OCI-LY3 (cell line): ENCODE measurements around the gene KREMEN1.

Experiments
- H2AFZ ChIP-seq: fragments of 200-600, 300-600 bp; shearing (Covaris generic); 2 replicates; pipeline ENCODE4 v1.6.0; 2014; ENCODE audit warnings: antibody characterized with exemption, low read depth, low read length
- H3K27ac ChIP-seq: fragments of 200-600, 300-600 bp; sonication (generic); 2 replicates; pipeline ENCODE4 v1.5.1; 2014; ENCODE audit warnings: mild to moderate bottlenecking, low read length, moderate library complexity, mixed read lengths
- H3K27me3 ChIP-seq: fragments of 200-600, 300-600 bp; sonication (generic); 2 replicates; pipeline ENCODE4 v1.6.1; 2014; ENCODE audit warnings: low read depth, low read length, mixed read lengths
- H3K36me3 ChIP-seq: fragments of 200-600, 300-600 bp; sonication (generic); replicated peaks from 2 replicates; pipeline ENCODE3; 2014; ENCODE audit warnings: low read depth, low read length, mixed read lengths
- H3K4me1 ChIP-seq: fragments of 300-600, 200-600 bp; sonication (generic); 2 replicates; pipeline ENCODE4 v1.6.1; 2014; ENCODE audit warnings: low read length, mixed read lengths
- H3K4me2 ChIP-seq: fragments of 200-600, 300-600 bp; sonication (generic); 2 replicates; pipeline ENCODE4 v1.6.1; 2014; ENCODE audit warnings: low read length, mixed read lengths
- H3K4me3 ChIP-seq: fragments of 300-600, 200-600 bp; sonication (generic); 2 replicates; pipeline ENCODE4 v1.5.1; 2014; ENCODE audit warnings: antibody characterized with exemption, mild to moderate bottlenecking, low read length, moderate library complexity
- H3K79me2 ChIP-seq: fragments of 300-600, 200-600 bp; shearing (Covaris generic); 2 replicates; pipeline ENCODE4 v1.6.1; 2014; ENCODE audit warnings: mild to moderate bottlenecking, low read length, mixed read lengths
- H3K9ac ChIP-seq: fragments of 300-600, 200-600 bp; shearing (Covaris generic); 2 replicates; pipeline ENCODE4 v1.6.0; 2014; ENCODE audit warnings: mild to moderate bottlenecking, low read length, moderate library complexity
- H3K9me3 ChIP-seq: fragments of 200-600, 300-600 bp; shearing (Covaris generic); 2 replicates; pipeline ENCODE4 v1.6.1; 2014; ENCODE audit warnings: low read length, mixed read lengths; ENCODE audit not compliant: insufficient read depth
- H4K20me1 ChIP-seq: fragments of 200-600, 300-600 bp; sonication (generic); 2 replicates; pipeline ENCODE4 v1.6.1; 2016; ENCODE audit warnings: low read length, mixed read lengths; ENCODE audit not compliant: insufficient read depth
- CTCF ChIP-seq: fragments of 200-600, 300-600 bp; sonication (generic); IDR thresholded peaks from 2 replicates; pipeline ENCODE4 v1.5.1; 2014; ENCODE audit warnings: antibody characterized with exemption, low read length, low read depth
- EZH2phosphoT487 ChIP-seq: fragments of 200-600 bp; shearing (Covaris generic); IDR thresholded peaks from 2 replicates; pipeline ENCODE4 v1.6.1; 2018; ENCODE audit warnings: antibody characterized with exemption, mixed run types, low read depth

KREMEN1 gene

GRCh38 chr22:29146771-29147170 lies 73.9 kb downstream of the KREMEN1 start:
- H4K20me1 ChIP-seq, result no peaks in the 10 kb centered on the region
- no peak overlapping the region for H3K27ac ChIP-seq
- no peaks in the 10 kb centered on the region for H3K36me3 ChIP-seq
- TF ChIP-seq CTCF (no peak), EZH2phosphoT487 (no peak)
- H3K4me3 ChIP-seq, result no peak overlapping the region
- H3K4me2 ChIP-seq, result no peak overlapping the region
- H2AFZ ChIP-seq, result no peak overlapping the region
- H3K9me3 ChIP-seq, result no peaks in the 10 kb centered on the region
- H3K4me1 ChIP-seq, result no peaks in the 10 kb centered on the region
- peaks cover 18% of the 10 kb centered on the region for H3K27me3 ChIP-seq
- H3K9ac ChIP-seq, result no peak overlapping the region
- no peaks in the 10 kb centered on the region for H3K79me2 ChIP-seq

DNA sequence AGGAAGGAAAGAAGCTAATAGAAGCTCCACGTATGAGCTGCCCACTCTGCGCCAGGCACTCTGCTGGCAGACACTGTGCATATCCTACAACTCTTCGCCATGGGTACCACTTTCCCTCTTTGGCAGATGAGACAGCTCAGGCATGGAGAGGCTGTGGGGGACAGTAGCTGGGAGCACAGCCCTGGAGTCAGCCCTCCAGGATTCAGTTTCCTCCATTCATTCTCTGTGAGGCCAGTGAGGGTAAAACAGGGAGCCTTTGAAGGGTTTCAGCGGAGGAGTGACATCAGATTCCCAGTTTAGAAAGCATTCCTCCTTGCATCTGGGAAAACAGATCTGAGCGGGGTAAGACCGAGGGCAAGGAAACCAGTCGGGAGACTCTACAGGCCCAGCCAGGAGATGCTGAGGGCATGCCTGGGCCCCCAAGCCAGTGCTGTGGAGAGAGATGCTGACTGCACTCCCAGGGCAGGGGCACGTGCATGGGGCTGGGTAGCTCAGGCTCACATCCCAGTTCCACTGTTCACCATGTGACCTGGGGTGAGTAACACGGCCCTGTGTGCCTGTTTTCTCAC lies 74.6 kb downstream of the KREMEN1 start:
- H3K9ac ChIP-seq, result no peak overlapping the region
- no peak overlapping the region for H3K27ac ChIP-seq
- H4K20me1 ChIP-seq, result no peaks in the 10 kb centered on the region
- no peaks in the 10 kb centered on the region for H3K9me3 ChIP-seq
- TF ChIP-seq CTCF (no peak), EZH2phosphoT487 (no peak)
- no peak overlapping the region for H3K4me2 ChIP-seq
- no peaks in the 10 kb centered on the region for H3K79me2 ChIP-seq
- H3K4me1 ChIP-seq, result no peaks in the 10 kb centered on the region
- H3K36me3 ChIP-seq, result no peaks in the 10 kb centered on the region
- no peak overlapping the region for H2AFZ ChIP-seq
- peaks cover 24% of the 10 kb centered on the region for H3K27me3 ChIP-seq
- no peak overlapping the region for H3K4me3 ChIP-seq

GRCh38 chr22:29148036-29148435 lies 75.2 kb downstream of the KREMEN1 start:
- H3K27ac ChIP-seq, result no peak overlapping the region
- H3K4me2 ChIP-seq, result no peak overlapping the region
- H2AFZ ChIP-seq, result no peak overlapping the region
- H3K4me3 ChIP-seq, result no peak overlapping the region
- TF ChIP-seq CTCF (no peak), EZH2phosphoT487 (no peak)
- H3K79me2 ChIP-seq, result no peaks in the 10 kb centered on the region
- no peak overlapping the region for H3K9ac ChIP-seq
- no peaks in the 10 kb centered on the region for H3K4me1 ChIP-seq
- H3K27me3 ChIP-seq, result peaks cover 30% of the 10 kb centered on the region
- H3K9me3 ChIP-seq, result no peaks in the 10 kb centered on the region
- no peaks in the 10 kb centered on the region for H3K36me3 ChIP-seq
- no peaks in the 10 kb centered on the region for H4K20me1 ChIP-seq

GRCh38 chr22:29148826-29149225 lies 76.0 kb downstream of the KREMEN1 start:
- Histone ChIP-seq H3K9ac (no peak overlapping the region), H3K9me3 (no peaks in the 10 kb centered on the region), H3K4me3 (no peak overlapping the region), H3K27ac (no peak overlapping the region), H3K36me3 (no peaks in the 10 kb centered on the region), H3K27me3 (peaks cover 35% of the 10 kb centered on the region), H3K79me2 (no peaks in the 10 kb centered on the region), H2AFZ (no peak overlapping the region), H4K20me1 (no peaks in the 10 kb centered on the region), H3K4me2 (no peak overlapping the region), H3K4me1 (no peaks in the 10 kb centered on the region)
- TF ChIP-seq EZH2phosphoT487, result no peak
- TF ChIP-seq CTCF, result no peak
